SU-DHL-6 (cell line): ENCODE data around the gene TMEM50B.

Experiments
- H2AFZ ChIP-seq: fragments of 200-600 bp; sonication (generic); 2 replicates; pipeline ENCODE4 v1.6.1; 2014; ENCODE audit warnings: low read depth, mild to moderate bottlenecking, moderate library complexity, mixed read lengths, antibody characterized with exemption, low read length; ENCODE audit not compliant: severe bottlenecking
- H3F3A ChIP-seq: fragments of 200-600 bp; shearing (Covaris generic); 2 replicates; pipeline ENCODE4 v1.6.0; 2016; ENCODE audit warnings: antibody characterized with exemption, mild to moderate bottlenecking; ENCODE audit not compliant: insufficient read depth
- H3K27ac ChIP-seq: fragments of 200-600 bp; sonication (generic); 2 replicates; pipeline ENCODE4 v1.5.1; 2016; ENCODE audit warnings: low read depth, mild to moderate bottlenecking, low read length, moderate library complexity, mixed read lengths
- H3K27me3 ChIP-seq: fragments of 200-600 bp; sonication (generic), shearing (Covaris generic); 2 replicates; pipeline ENCODE4 v1.6.0; 2014; ENCODE audit warnings: mild to moderate bottlenecking, low read length
- H3K36me3 ChIP-seq: fragments of 200-600 bp; sonication (generic); 2 replicates; pipeline ENCODE4 v1.6.1; 2014; ENCODE audit warnings: mild to moderate bottlenecking, low read length, mixed read lengths
- H3K4me2 ChIP-seq: fragments of 300-600, 200-600 bp; shearing (Covaris generic), sonication (generic); 2 replicates; pipeline ENCODE4 v1.6.0; 2014; ENCODE audit warnings: low read length, low read depth, mild to moderate bottlenecking; ENCODE audit not compliant: poor library complexity, severe bottlenecking
- H3K4me3 ChIP-seq: fragments of 200-600 bp; sonication (generic); 2 replicates; pipeline ENCODE4 v1.5.1; 2014; ENCODE audit warnings: antibody characterized with exemption, low read length, mild to moderate bottlenecking, mixed read lengths; ENCODE audit not compliant: insufficient read depth, poor library complexity, severe bottlenecking
- H3K79me2 ChIP-seq: fragments of 200-600 bp; sonication (generic); 2 replicates; pipeline ENCODE4 v1.6.1; 2014; ENCODE audit warnings: mild to moderate bottlenecking, low read length, moderate library complexity; ENCODE audit not compliant: insufficient read depth
- H3K9ac ChIP-seq: fragments of 200-600 bp; sonication (generic); 2 replicates; pipeline ENCODE4 v1.7.0; 2014; ENCODE audit warnings: mild to moderate bottlenecking, low read length
- H3K9me2 ChIP-seq: fragments of 200-600 bp; sonication (generic); replicated peaks from 2 replicates; pipeline ENCODE4 v1.6.1; 2014; ENCODE audit warnings: low read length; ENCODE audit not compliant: insufficient read depth
- H3K9me3 ChIP-seq: fragments of 200-600 bp; sonication (generic); 2 replicates; pipeline ENCODE4 v1.6.1; 2014; ENCODE audit warnings: low read length, mixed read lengths; ENCODE audit not compliant: insufficient read depth
- H4K20me1 ChIP-seq: fragments of 200-600 bp; sonication (generic); 2 replicates; pipeline ENCODE4 v1.6.1; 2014; ENCODE audit warnings: low read depth, mild to moderate bottlenecking, antibody characterized with exemption, low read length, moderate library complexity, mixed read lengths
- CTCF ChIP-seq: fragments of 200-600 bp; sonication (generic); IDR thresholded peaks from one replicate; pipeline ENCODE4 v1.5.1; 2017; ENCODE audit warnings: antibody characterized with exemption, mild to moderate bottlenecking, low read length, moderate library complexity; ENCODE audit not compliant: insufficient read depth, poor library complexity, severe bottlenecking
- EZH2phosphoT487 ChIP-seq: fragments of 200-600 bp; sonication (generic), shearing (Covaris generic); conservative IDR thresholded peaks from 2 replicates; pipeline ENCODE4 v1.6.1; 2018; ENCODE audit warnings: mild to moderate bottlenecking, antibody characterized with exemption, low read length, moderate library complexity, mixed read lengths

The TMEM50B gene

GRCh38 chr21:33411949-33412430 is 67.8 kb downstream of the TMEM50B start:
- peaks cover 2% of the 10 kb centered on the region; the same call in 1 of the 2 replicates for H3F3A ChIP-seq
- H3K4me2 ChIP-seq, result no peak overlapping the region
- TF ChIP-seq CTCF (no peak), EZH2phosphoT487 (no peak)
- H3K4me3 ChIP-seq, result no peak overlapping the region
- peaks cover 22% of the 10 kb centered on the region; the same call in 1 of the 2 replicates for H3K36me3 ChIP-seq
- no peak overlapping the region for H2AFZ ChIP-seq
- no peaks in the 10 kb centered on the region for H3K9me2 ChIP-seq
- H4K20me1 ChIP-seq, result peaks cover 19% of the 10 kb centered on the region
- H3K27ac ChIP-seq, result no peak overlapping the region
- H3K27me3 ChIP-seq, result no peaks in the 10 kb centered on the region
- H3K9ac ChIP-seq, result no peak overlapping the region
- no peaks in the 10 kb centered on the region for H3K9me3 ChIP-seq
- peaks cover 99% of the 10 kb centered on the region for H3K79me2 ChIP-seq

GRCh38 chr21:33406493-33406892 is 73.3 kb downstream of the TMEM50B start:
- no peak for TF ChIP-seq CTCF
- Histone ChIP-seq H3K79me2 (peaks cover 80% of the 10 kb centered on the region), H3K27ac (peak overlapping the region; percentile 80), H2AFZ (no peak overlapping the region), H3K9ac (peak overlapping the region; percentile 98), H3K4me2 (peak overlapping the region; percentile 59), H4K20me1 (peaks cover 23% of the 10 kb centered on the region), H3K36me3 (0 out of 2 replicates have a peak, but pooled peaks cover 7% of the 10 kb centered on the region), H3K27me3 (no peaks in the 10 kb centered on the region), H3F3A (peaks cover 18% of the 10 kb centered on the region), H3K9me2 (no peaks in the 10 kb centered on the region), H3K9me3 (no peaks in the 10 kb centered on the region), H3K4me3 (peak overlapping the region; percentile 62)

GRCh38 chr21:33403786-33404585 is 75.8 kb downstream of the TMEM50B start:
- Histone ChIP-seq H2AFZ (no peak overlapping the region), H3F3A (peaks cover 18% of the 10 kb centered on the region), H3K27ac (peak overlapping the region; percentile 80), H3K9me2 (no peaks in the 10 kb centered on the region), H3K4me3 (peak overlapping the region; percentile 62), H4K20me1 (peaks cover 14% of the 10 kb centered on the region; the same call in 1 of the 2 replicates), H3K9me3 (no peaks in the 10 kb centered on the region), H3K27me3 (no peaks in the 10 kb centered on the region), H3K36me3 (no peaks in the 10 kb centered on the region), H3K79me2 (peaks cover 55% of the 10 kb centered on the region), H3K9ac (peak overlapping the region; percentile 98), H3K4me2 (peak overlapping the region; percentile 59)
- TF ChIP-seq CTCF, result no peak
- no peak for TF ChIP-seq EZH2phosphoT487
